HEK293 (cell line): ENCODE results near the gene OCA2.

Experiments used
- CTCF ChIA-PET: fragments of 350-600 bp; formaldehyde crosslinking; extraction: SDS; loops from one replicate; lab custom pipeline; 2021; ENCODE audit warnings: antibody characterized with exemption; lab: Yijun Ruan, JAX
- POLR2A ChIA-PET: fragments of 300-600 bp; formaldehyde crosslinking; extraction: SDS; loops from one replicate; lab custom pipeline; 2020; ENCODE audit warnings: antibody characterized with exemption, inconsistent platforms; lab: Yijun Ruan, JAX
- H3K27ac ChIP-seq: fragments of 200-500 bp; sonication (Bioruptor generic); 2 replicates; pipeline ENCODE4 v1.5.1; 2014; ENCODE audit warnings: low read depth, low read length, control low read depth, inconsistent platforms; ENCODE audit errors: extremely low read depth
- H3K36me3 ChIP-seq, 2 experiments: fragments of 200-500 bp in 1 of 2; sonication (Bioruptor generic) in 1 of 2; 1 replicate in 1 of 2; 2 replicates in 1 of 2; pipeline ENCODE4 v1.5.1; 2014 to 2017; ENCODE audit warnings: inconsistent platforms in 2 of 2, low read length in 2 of 2; ENCODE audit not compliant: control insufficient read depth in 2 of 2, insufficient read depth in 1 of 2
- H3K4me1 ChIP-seq: fragments of 200-500 bp; sonication (Bioruptor generic); 2 replicates; pipeline ENCODE4 v1.5.1; 2014; ENCODE audit warnings: mild to moderate bottlenecking, low read length, inconsistent platforms; ENCODE audit not compliant: control insufficient read depth, insufficient read depth
- H3K4me3 ChIP-seq: 2 replicates; pipeline ENCODE4 v1.5.1; 2011; ENCODE audit warnings: low read depth, mild to moderate bottlenecking, control low read depth, low read length, moderate library complexity
- H3K9me3 ChIP-seq: fragments of 200-500 bp; sonication (Bioruptor generic); 2 replicates; pipeline ENCODE4 v1.5.1; 2014; ENCODE audit warnings: low read depth, low read length, inconsistent platforms; ENCODE audit not compliant: control insufficient read depth, insufficient read depth
- MEIS1 ChIP-seq: sonication (generic); formaldehyde crosslinking; IDR thresholded peaks from 2 replicates; pipeline ENCODE4 v1.8.1; 2022; ENCODE audit warnings: missing genetic modification reagents, mild to moderate bottlenecking, borderline replicate concordance
- ZBTB48 ChIP-seq: fragments of 450-650 bp; formaldehyde crosslinking; IDR thresholded peaks from 2 replicates; pipeline ENCODE4 v1.5.1; 2016; ENCODE audit warnings: missing biosample characterization, missing genetic modification characterization
- ZNF10 ChIP-seq: fragments of 450-650 bp; formaldehyde crosslinking; IDR thresholded peaks from 2 replicates; pipeline ENCODE4 v1.5.1; 2017; ENCODE audit warnings: missing biosample characterization, missing genetic modification characterization
- ZNF155 ChIP-seq: fragments of 450-650 bp; formaldehyde crosslinking; IDR thresholded peaks from 2 replicates; pipeline ENCODE4 v1.5.1; 2016; ENCODE audit warnings: missing biosample characterization, missing genetic modification characterization
- ZNF184 ChIP-seq: fragments of 450-650 bp; IDR thresholded peaks from 2 replicates; pipeline ENCODE4 v1.5.1; 2018; ENCODE audit warnings: missing biosample characterization, mild to moderate bottlenecking, missing genetic modification characterization
- ZNF274 ChIP-seq, 2 experiments: fragments of 200-500 bp in 1 of 2; fragments of 450-650 bp in 1 of 2; sonication (Bioruptor generic) in 1 of 2; formaldehyde crosslinking in 1 of 2; IDR thresholded peaks; 2 replicates each; pipeline versions ENCODE4 v1.5.1 to v1.6.1; 2014 to 2016; ENCODE audit warnings: borderline replicate concordance in 1 of 2, inconsistent platforms in 1 of 2, low read length in 1 of 2, missing biosample characterization in 1 of 2, missing genetic modification characterization in 1 of 2
- ZNF350 ChIP-seq: fragments of 450-650 bp; formaldehyde crosslinking; IDR thresholded peaks from 2 replicates; pipeline ENCODE4 v1.5.0; 2017; ENCODE audit warnings: missing biosample characterization, mild to moderate bottlenecking, missing genetic modification characterization
- ZNF433 ChIP-seq: fragments of 450-650 bp; formaldehyde crosslinking; IDR thresholded peaks from 2 replicates; pipeline ENCODE4 v1.5.1; 2016; ENCODE audit warnings: missing biosample characterization, missing genetic modification characterization, low read depth
- ZNF473 ChIP-seq: fragments of 450-650 bp; formaldehyde crosslinking; IDR thresholded peaks from 2 replicates; pipeline ENCODE4 v1.5.1; 2017; ENCODE audit warnings: missing biosample characterization, missing genetic modification characterization
- ZNF558 ChIP-seq: fragments of 450-650 bp; formaldehyde crosslinking; IDR thresholded peaks from 2 replicates; pipeline ENCODE4 v1.5.1; 2016; ENCODE audit warnings: missing biosample characterization, missing genetic modification characterization
- ZNF664 ChIP-seq: fragments of 450-650 bp; formaldehyde crosslinking; IDR thresholded peaks from 2 replicates; pipeline ENCODE4 v1.5.1; 2016; ENCODE audit warnings: missing biosample characterization, missing genetic modification characterization
- ZNF677 ChIP-seq: fragments of 450-650 bp; IDR thresholded peaks from 2 replicates; pipeline ENCODE4 v1.5.0; 2018; ENCODE audit warnings: missing biosample characterization, mild to moderate bottlenecking, missing genetic modification characterization, moderate library complexity
- ZXDB ChIP-seq: fragments of 450-650 bp; formaldehyde crosslinking; IDR thresholded peaks from 2 replicates; pipeline ENCODE4 v1.5.1; 2016; ENCODE audit warnings: missing biosample characterization, missing genetic modification characterization
- TF ChIP-seq, protein P1 (sequence below): fragments of 450-650 bp; formaldehyde crosslinking; IDR thresholded peaks from 2 replicates; pipeline ENCODE4 v1.5.1; 2016; ENCODE audit warnings: missing biosample characterization, missing genetic modification characterization
- TF ChIP-seq, protein P2 (sequence below): fragments of 450-650 bp; formaldehyde crosslinking; IDR thresholded peaks from 2 replicates; pipeline ENCODE4 v1.5.1; 2017; ENCODE audit warnings: missing biosample characterization, missing genetic modification characterization
- TF ChIP-seq, protein P3 (sequence below): fragments of 450-650 bp; formaldehyde crosslinking; IDR thresholded peaks from 2 replicates; pipeline ENCODE4 v1.5.0; 2017; ENCODE audit warnings: missing biosample characterization, missing genetic modification characterization, borderline replicate concordance
- TF ChIP-seq, protein P4 (sequence below): fragments of 450-650 bp; IDR thresholded peaks from 2 replicates; pipeline ENCODE4 v1.5.1; 2018; ENCODE audit warnings: missing biosample characterization, missing genetic modification characterization
- TF ChIP-seq, protein P5 (sequence below): fragments of 450-650 bp; formaldehyde crosslinking; IDR thresholded peaks from 2 replicates; pipeline ENCODE4 v1.5.1; 2016; ENCODE audit warnings: missing biosample characterization, missing genetic modification characterization

Gene OCA2

DNA sequence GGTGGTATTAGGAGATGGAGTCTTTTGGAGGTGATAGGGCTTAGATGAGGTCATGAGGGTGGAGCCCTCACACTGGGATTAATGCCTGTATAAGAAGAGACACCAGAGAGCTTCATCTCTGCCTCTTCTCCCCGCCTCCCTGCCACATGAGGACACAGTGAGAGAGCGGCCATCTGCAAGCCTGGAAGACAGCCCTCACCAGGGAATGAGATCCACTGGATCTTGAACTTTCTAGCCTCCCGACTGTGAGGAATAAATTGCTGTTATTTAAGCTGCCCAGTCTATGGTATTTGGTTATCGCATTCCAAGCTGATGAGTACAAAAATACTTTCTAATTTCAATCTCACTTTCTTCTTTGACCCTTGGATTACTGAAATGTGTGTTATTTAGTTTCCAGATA lies 121.4 kb downstream of the OCA2 start (continued):
- TF ChIP-seq, protein P1, sequence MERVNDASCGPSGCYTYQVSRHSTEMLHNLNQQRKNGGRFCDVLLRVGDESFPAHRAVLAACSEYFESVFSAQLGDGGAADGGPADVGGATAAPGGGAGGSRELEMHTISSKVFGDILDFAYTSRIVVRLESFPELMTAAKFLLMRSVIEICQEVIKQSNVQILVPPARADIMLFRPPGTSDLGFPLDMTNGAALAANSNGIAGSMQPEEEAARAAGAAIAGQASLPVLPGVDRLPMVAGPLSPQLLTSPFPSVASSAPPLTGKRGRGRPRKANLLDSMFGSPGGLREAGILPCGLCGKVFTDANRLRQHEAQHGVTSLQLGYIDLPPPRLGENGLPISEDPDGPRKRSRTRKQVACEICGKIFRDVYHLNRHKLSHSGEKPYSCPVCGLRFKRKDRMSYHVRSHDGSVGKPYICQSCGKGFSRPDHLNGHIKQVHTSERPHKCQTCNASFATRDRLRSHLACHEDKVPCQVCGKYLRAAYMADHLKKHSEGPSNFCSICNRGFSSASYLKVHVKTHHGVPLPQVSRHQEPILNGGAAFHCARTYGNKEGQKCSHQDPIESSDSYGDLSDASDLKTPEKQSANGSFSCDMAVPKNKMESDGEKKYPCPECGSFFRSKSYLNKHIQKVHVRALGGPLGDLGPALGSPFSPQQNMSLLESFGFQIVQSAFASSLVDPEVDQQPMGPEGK (tag by site-specific recombination): no peak
- TF ChIP-seq ZNF433 (tag by site-specific recombination): no peak
- TF ChIP-seq ZNF664 (tag by site-specific recombination): no peak
- TF ChIP-seq, all 188 proteins: peak for 0

DNA sequence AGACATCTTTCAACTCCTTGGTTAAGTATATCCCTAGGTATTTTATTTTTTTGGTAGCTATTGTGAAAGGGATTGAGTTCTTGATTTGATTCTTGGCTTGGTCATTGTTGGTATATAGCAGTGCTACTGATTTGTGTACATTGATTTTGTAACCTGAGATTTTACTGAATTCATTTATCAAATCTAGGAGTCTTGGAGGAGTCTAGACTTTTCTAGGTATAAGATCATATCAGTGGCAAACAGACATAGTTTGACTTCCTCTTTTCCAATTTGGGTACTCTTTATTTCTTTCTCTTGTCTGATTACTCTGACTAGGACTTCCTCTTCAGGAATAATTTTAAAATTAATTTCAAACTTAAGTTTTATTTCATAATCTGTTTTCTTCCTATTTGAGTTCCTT lies 125.2 kb downstream of the OCA2 start:
- no peaks in the 10 kb centered on the region for H3K36me3 ChIP-seq
- H3K4me3 ChIP-seq: no peak overlapping the region
- no peaks in the 10 kb centered on the region for H3K4me1 ChIP-seq
- no peak overlapping the region for H3K27ac ChIP-seq
- ChIA-PET CTCF (no interaction called here), POLR2A (no interaction called here)
- TF ChIP-seq ZNF274 (IDR thresholded peaks at IDR 0.05; ENCODE audit: low read length) (no peak), ZNF274 (tag by site-specific recombination; IDR thresholded peaks at IDR 0.05; ENCODE audit: borderline replicate concordance) (no peak), ZNF10 (tag by site-specific recombination) (no peak), ZBTB48 (tag by site-specific recombination) (no peak), MEIS1 (CRISPR knock-in tag) (no peak), ZNF677 (tag by site-specific recombination) (no peak), ZNF473 (tag by site-specific recombination) (no peak), ZNF184 (no peak), ZNF558 (tag by site-specific recombination) (no peak), ZNF350 (tag by site-specific recombination) (no peak), ZNF155 (no peak), ZXDB (tag by site-specific recombination) (no peak)
- TF ChIP-seq, protein P2, sequence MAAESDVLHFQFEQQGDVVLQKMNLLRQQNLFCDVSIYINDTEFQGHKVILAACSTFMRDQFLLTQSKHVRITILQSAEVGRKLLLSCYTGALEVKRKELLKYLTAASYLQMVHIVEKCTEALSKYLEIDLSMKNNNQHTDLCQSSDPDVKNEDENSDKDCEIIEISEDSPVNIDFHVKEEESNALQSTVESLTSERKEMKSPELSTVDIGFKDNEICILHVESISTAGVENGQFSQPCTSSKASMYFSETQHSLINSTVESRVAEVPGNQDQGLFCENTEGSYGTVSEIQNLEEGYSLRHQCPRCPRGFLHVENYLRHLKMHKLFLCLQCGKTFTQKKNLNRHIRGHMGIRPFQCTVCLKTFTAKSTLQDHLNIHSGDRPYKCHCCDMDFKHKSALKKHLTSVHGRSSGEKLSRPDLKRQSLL (tag by site-specific recombination): no peak
- TF ChIP-seq, protein P3, sequence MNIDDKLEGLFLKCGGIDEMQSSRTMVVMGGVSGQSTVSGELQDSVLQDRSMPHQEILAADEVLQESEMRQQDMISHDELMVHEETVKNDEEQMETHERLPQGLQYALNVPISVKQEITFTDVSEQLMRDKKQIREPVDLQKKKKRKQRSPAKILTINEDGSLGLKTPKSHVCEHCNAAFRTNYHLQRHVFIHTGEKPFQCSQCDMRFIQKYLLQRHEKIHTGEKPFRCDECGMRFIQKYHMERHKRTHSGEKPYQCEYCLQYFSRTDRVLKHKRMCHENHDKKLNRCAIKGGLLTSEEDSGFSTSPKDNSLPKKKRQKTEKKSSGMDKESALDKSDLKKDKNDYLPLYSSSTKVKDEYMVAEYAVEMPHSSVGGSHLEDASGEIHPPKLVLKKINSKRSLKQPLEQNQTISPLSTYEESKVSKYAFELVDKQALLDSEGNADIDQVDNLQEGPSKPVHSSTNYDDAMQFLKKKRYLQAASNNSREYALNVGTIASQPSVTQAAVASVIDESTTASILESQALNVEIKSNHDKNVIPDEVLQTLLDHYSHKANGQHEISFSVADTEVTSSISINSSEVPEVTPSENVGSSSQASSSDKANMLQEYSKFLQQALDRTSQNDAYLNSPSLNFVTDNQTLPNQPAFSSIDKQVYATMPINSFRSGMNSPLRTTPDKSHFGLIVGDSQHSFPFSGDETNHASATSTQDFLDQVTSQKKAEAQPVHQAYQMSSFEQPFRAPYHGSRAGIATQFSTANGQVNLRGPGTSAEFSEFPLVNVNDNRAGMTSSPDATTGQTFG (tag by site-specific recombination): no peak
- TF ChIP-seq, protein P4, sequence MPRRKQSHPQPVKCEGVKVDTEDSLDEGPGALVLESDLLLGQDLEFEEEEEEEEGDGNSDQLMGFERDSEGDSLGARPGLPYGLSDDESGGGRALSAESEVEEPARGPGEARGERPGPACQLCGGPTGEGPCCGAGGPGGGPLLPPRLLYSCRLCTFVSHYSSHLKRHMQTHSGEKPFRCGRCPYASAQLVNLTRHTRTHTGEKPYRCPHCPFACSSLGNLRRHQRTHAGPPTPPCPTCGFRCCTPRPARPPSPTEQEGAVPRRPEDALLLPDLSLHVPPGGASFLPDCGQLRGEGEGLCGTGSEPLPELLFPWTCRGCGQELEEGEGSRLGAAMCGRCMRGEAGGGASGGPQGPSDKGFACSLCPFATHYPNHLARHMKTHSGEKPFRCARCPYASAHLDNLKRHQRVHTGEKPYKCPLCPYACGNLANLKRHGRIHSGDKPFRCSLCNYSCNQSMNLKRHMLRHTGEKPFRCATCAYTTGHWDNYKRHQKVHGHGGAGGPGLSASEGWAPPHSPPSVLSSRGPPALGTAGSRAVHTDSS (tag by site-specific recombination): no peak
- TF ChIP-seq, protein P5, sequence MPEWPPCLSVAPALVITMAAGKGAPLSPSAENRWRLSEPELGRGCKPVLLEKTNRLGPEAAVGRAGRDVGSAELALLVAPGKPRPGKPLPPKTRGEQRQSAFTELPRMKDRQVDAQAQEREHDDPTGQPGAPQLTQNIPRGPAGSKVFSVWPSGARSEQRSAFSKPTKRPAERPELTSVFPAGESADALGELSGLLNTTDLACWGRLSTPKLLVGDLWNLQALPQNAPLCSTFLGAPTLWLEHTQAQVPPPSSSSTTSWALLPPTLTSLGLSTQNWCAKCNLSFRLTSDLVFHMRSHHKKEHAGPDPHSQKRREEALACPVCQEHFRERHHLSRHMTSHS (tag by site-specific recombination): no peak
- no peaks in the 10 kb centered on the region for H3K9me3 ChIP-seq
